ENCODE data around the gene ADAM12.

GRCh38 chr10:126161691-126162090 is 226.6 kb downstream of the ADAM12 start:
- TF ChIP-seq, protein P1, sequence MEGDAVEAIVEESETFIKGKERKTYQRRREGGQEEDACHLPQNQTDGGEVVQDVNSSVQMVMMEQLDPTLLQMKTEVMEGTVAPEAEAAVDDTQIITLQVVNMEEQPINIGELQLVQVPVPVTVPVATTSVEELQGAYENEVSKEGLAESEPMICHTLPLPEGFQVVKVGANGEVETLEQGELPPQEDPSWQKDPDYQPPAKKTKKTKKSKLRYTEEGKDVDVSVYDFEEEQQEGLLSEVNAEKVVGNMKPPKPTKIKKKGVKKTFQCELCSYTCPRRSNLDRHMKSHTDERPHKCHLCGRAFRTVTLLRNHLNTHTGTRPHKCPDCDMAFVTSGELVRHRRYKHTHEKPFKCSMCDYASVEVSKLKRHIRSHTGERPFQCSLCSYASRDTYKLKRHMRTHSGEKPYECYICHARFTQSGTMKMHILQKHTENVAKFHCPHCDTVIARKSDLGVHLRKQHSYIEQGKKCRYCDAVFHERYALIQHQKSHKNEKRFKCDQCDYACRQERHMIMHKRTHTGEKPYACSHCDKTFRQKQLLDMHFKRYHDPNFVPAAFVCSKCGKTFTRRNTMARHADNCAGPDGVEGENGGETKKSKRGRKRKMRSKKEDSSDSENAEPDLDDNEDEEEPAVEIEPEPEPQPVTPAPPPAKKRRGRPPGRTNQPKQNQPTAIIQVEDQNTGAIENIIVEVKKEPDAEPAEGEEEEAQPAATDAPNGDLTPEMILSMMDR (conservative IDR thresholded peaks at IDR 0.05): no peak
- TF ChIP-seq EZH2 (IDR thresholded peaks at IDR 0.05; ENCODE audit: low read depth): no peak
